ENCODE data around the gene KRT82. TPM values are rescaled to one million over a fixed set of nuclear protein-coding genes. Genes with fewer than 3 reads are reported as not detected.
"Not testable (repeated sequence)": the region's sequence is repeated elsewhere in the genome, so short reads cannot be mapped to it uniquely, and the experiment has no call there.

Gene KRT82
- total and polyA plus RNA-seq, 8 donors, result not detected

DNA sequence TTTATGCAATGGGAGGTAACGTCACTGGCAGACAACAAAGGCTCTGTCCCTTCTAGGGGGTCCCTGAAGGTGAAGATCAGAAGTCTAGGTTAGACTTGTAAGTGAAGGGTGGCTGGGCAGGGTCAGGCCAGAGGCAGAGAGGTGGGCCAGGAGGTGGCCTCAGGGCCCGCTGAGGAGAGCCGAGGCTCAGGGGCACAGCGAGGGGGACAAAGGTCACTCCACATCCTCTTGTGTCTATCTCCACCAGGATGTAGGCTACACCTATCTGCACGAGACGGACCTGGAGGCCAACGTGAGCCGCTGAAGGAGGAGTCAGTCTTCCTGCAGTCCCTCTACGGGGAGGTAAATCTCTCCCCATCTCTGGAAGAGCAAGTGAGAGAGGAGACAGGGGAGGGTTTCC lies 59.1 kb downstream of the KRT82 start:
- H3K36me3 ChIP-seq, result no peaks in the 10 kb centered on the region
- TF ChIP-seq POLR2A (IDR thresholded peaks at IDR 0.05) (no peak), POLR2AphosphoS5 (IDR thresholded peaks at IDR 0.05) (peak in 1 of 3 donors; percentile 17)
- H3K9me3 ChIP-seq, result peaks cover 4 to 11% (median 9%) of the 10 kb centered on the region in 4 donors
- no peaks in the 10 kb centered on the region for H3K27me3 ChIP-seq
- H3K4me3 ChIP-seq, result no peak overlapping the region
- intact Hi-C loops (cut with DNase I; ENCODE audit: low total_unique reads), result no loop called here
- 38 to 59% (median 44%) methylated on average over 9 of the region's 9 CpGs for WGBS, 5 donors
- H3K4me1 ChIP-seq, result peaks cover 47 to 71% (median 50%) of the 10 kb centered on the region in 4 donors
- H3K27ac ChIP-seq, result peak overlapping the region; percentile 54 to 81 (median 74)
- peak; percentile 43 to 76 for DNase-seq

DNA sequence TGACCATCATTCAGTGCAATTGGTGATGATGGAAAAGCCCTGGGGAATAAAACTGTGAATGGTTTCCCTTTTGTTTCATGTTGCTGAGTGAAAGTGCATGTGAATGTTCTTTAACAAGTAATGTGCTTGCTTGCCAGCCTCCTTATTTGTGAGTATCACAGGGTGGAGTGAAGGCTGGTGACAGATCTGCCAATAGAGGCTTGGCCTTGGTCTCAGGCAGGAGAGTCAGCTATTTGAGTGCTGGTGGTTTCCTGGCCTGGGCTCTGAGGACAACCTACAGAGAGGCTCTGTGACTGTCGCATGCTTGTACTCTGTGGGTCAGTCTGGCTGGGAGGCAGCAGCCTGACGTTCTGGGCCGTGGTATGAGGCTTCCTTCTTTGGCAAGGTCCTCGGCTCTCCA lies 59.5 kb downstream of the KRT82 start:
- DNase-seq, result peak; percentile 64
- TF ChIP-seq, protein P1, sequence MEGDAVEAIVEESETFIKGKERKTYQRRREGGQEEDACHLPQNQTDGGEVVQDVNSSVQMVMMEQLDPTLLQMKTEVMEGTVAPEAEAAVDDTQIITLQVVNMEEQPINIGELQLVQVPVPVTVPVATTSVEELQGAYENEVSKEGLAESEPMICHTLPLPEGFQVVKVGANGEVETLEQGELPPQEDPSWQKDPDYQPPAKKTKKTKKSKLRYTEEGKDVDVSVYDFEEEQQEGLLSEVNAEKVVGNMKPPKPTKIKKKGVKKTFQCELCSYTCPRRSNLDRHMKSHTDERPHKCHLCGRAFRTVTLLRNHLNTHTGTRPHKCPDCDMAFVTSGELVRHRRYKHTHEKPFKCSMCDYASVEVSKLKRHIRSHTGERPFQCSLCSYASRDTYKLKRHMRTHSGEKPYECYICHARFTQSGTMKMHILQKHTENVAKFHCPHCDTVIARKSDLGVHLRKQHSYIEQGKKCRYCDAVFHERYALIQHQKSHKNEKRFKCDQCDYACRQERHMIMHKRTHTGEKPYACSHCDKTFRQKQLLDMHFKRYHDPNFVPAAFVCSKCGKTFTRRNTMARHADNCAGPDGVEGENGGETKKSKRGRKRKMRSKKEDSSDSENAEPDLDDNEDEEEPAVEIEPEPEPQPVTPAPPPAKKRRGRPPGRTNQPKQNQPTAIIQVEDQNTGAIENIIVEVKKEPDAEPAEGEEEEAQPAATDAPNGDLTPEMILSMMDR (IDR thresholded peaks at IDR 0.05), result no peak
- peak in 1 of 3 donors; percentile 44 for TF ChIP-seq POLR2AphosphoS5 (IDR thresholded peaks at IDR 0.05)
- no peak overlapping the region for H3K4me3 ChIP-seq
- peaks cover 43 to 67% (median 47%) of the 10 kb centered on the region in 4 donors for H3K4me1 ChIP-seq
- WGBS, 5 donors, result 16 to 43% (median 25%) methylated on average over 3 to 4 of the region's 4 CpGs
- H3K36me3 ChIP-seq, result no peaks in the 10 kb centered on the region
- peaks cover 4 to 11% (median 9%) of the 10 kb centered on the region in 4 donors for H3K9me3 ChIP-seq
- no peaks in the 10 kb centered on the region for H3K27me3 ChIP-seq
- peak overlapping the region; percentile 54 to 81 (median 74) for H3K27ac ChIP-seq
- intact Hi-C loops (cut with DNase I; ENCODE audit: low total_unique reads), result no loop called here

DNA sequence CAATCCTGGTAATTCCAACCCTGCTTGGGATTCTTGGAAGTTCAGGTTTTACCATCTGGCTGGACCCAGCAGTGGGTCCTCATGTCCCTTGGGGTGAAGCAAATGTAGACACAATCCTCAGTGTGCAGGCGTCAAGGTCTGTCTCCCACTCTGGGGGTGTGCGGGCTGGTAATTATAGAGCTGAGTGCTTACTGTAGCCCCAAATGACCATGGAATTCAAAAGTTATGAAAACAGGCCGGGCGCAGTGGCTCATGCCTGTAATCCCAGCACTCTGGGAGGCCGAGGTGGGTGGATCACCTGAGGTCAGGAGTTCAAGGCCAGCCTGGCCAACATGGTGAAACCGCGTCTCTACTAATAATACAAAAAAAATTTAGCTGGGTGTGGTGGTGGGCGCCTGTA lies 61.1 kb downstream of the KRT82 start:
- H3K9me3 ChIP-seq, result peaks cover 4 to 11% (median 9%) of the 10 kb centered on the region in 4 donors
- intact Hi-C loops (cut with DNase I; ENCODE audit: low total_unique reads); H3K36me3 ChIP-seq; H3K4me3 ChIP-seq; DNase-seq; H3K27me3 ChIP-seq: not testable (repeated sequence)
- peaks cover 29 to 55% (median 39%) of the 10 kb centered on the region in 4 donors for H3K4me1 ChIP-seq
- WGBS, 5 donors, result 72 to 83% (median 77%) methylated on average over 8 of the region's 8 CpGs
- H3K27ac ChIP-seq, result peak overlapping the region in 1 of 5 donors; percentile 81

DNA sequence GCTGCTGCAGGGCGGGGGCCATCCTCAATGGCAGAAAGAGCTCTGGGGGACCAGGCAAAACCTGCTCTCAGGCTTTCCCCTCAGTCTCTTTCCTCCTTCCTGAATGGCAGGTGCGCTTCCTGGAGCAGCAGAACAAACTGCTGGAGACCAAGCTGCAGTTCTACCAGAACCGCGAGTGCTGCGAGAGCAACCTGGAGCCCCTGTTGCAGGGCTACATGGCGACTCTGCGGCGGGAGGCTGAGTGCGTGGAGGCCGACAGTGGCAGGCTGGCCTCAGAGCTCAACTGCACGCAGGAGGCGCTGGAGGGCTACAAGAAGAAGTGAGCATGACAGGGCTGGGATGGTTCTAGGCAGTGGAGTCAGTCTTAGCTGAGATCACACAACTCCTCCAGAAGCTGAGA lies 62.0 kb downstream of the KRT82 start:
- intact Hi-C loops (cut with DNase I; ENCODE audit: low total_unique reads), result no loop called here
- peaks cover 4 to 11% (median 9%) of the 10 kb centered on the region in 4 donors for H3K9me3 ChIP-seq
- H3K4me1 ChIP-seq, result peaks cover 21 to 46% (median 34%) of the 10 kb centered on the region in 4 donors
- no peak overlapping the region for H3K27ac ChIP-seq
- H3K27me3 ChIP-seq, result no peaks in the 10 kb centered on the region
- 93 to 97% (median 94%) methylated on average over 10 to 12 of the region's 12 CpGs for whole genome bisulfite sequencing, 5 donors
- H3K4me3 ChIP-seq, result no peak overlapping the region
- TF ChIP-seq POLR2AphosphoS5 (IDR thresholded peaks at IDR 0.05), result no peak
- no peak for TF ChIP-seq POLR2A (IDR thresholded peaks at IDR 0.05)
- TF ChIP-seq, protein P1 (IDR thresholded peaks at IDR 0.05), result no peak
- no peak for TF ChIP-seq EP300 (IDR thresholded peaks at IDR 0.05)
- H3K36me3 ChIP-seq, result no peaks in the 10 kb centered on the region
- peak in 1 of 2 donors; percentile 20 for DNase-seq

Other genes with a start within 250 kb of the KRT82 start
- under 1 TPM in 3 of 5 donors, not detected in 2; 0.29 to 0.45 (median 0.37) TPM for gene KRT80, start 214.3 kb downstream of the KRT82 start, total RNA-seq
- gene KRT80, start 214.3 kb downstream of the KRT82 start, polyA plus RNA-seq, result 1 to 10 TPM in 2 of 3 donors, not detected in 1; 3.1 to 3.7 TPM
- gene KRT7, start 173.1 kb downstream of the KRT82 start, total RNA-seq, result 100 to 1,000 TPM in 1 of 5 donors, 10 to 100 TPM in 2, not detected in 2; 47.0 to 186 (median 95.8) TPM
- 100 to 1,000 TPM in 2 of 3 donors, 1 to 10 TPM in 1; 6.4 to 214 (median 138) TPM for gene KRT7, start 173.1 kb downstream of the KRT82 start, polyA plus RNA-seq
- gene KRT86, start 131.7 kb downstream of the KRT82 start, total RNA-seq, result not detected
- not detected for gene KRT86, start 131.7 kb downstream of the KRT82 start, polyA plus RNA-seq
- not detected for gene KRT81, start 114.8 kb downstream of the KRT82 start, total RNA-seq
- gene KRT81, start 114.8 kb downstream of the KRT82 start, polyA plus RNA-seq, result under 1 TPM in 1 of 3 donors, not detected in 2; 0.15 TPM
- gene KRT83, start 84.9 kb downstream of the KRT82 start, total RNA-seq, result not detected
- not detected for gene KRT83, start 84.9 kb downstream of the KRT82 start, polyA plus RNA-seq
- not detected for gene KRT85, start 38.9 kb downstream of the KRT82 start, total RNA-seq
- gene KRT85, start 38.9 kb downstream of the KRT82 start, polyA plus RNA-seq, result not detected
- gene KRT84, start 20.7 kb downstream of the KRT82 start, total RNA-seq, result not detected
- not detected for gene KRT84, start 20.7 kb downstream of the KRT82 start, polyA plus RNA-seq
- not detected for gene KRT75, start 28.0 kb upstream of the KRT82 start, total RNA-seq
- not detected for gene KRT75, start 28.0 kb upstream of the KRT82 start, polyA plus RNA-seq
- under 1 TPM in 1 of 5 donors, not detected in 4; 0.55 TPM for gene KRT6B, start 45.8 kb upstream of the KRT82 start, total RNA-seq
- gene KRT6B, start 45.8 kb upstream of the KRT82 start, polyA plus RNA-seq, result 1 to 10 TPM in 1 of 3 donors, under 1 TPM in 1, not detected in 1; 0.46 to 9.2 TPM
- under 1 TPM in 1 of 5 donors, not detected in 4; 0.43 TPM for gene KRT6C, start 67.5 kb upstream of the KRT82 start, total RNA-seq
- 10 to 100 TPM in 1 of 3 donors, under 1 TPM in 1, not detected in 1; 0.31 to 12.4 TPM for gene KRT6C, start 67.5 kb upstream of the KRT82 start, polyA plus RNA-seq
- 10 to 100 TPM in 3 of 5 donors, under 1 TPM in 1, not detected in 1; 0.89 to 83.3 (median 34.3) TPM for gene KRT6A, start 86.9 kb upstream of the KRT82 start, total RNA-seq
- 100 to 1,000 TPM in 1 of 3 donors, 1 to 10 TPM in 2; 1.5 to 260 (median 9.8) TPM for gene KRT6A, start 86.9 kb upstream of the KRT82 start, polyA plus RNA-seq
- gene KRT5, start 114.1 kb upstream of the KRT82 start, total RNA-seq, result 1 to 10 TPM in 1 of 5 donors, under 1 TPM in 1, not detected in 3; 0.89 to 9.0 TPM
- 1,000 to 10,000 TPM in 1 of 3 donors, 10 to 100 TPM in 1, not detected in 1; 10.2 to 2,165 TPM for gene KRT5, start 114.1 kb upstream of the KRT82 start, polyA plus RNA-seq
- gene KRT71, start 146.8 kb upstream of the KRT82 start, total RNA-seq, result not detected
- gene KRT71, start 146.8 kb upstream of the KRT82 start, polyA plus RNA-seq, result not detected
- gene KRT74, start 167.5 kb upstream of the KRT82 start, total RNA-seq, result not detected
- under 1 TPM in 1 of 3 donors, not detected in 2; 0.08 TPM for gene KRT74, start 167.5 kb upstream of the KRT82 start, polyA plus RNA-seq
- not detected for gene KRT72, start 195.1 kb upstream of the KRT82 start, total RNA-seq
- not detected for gene KRT72, start 195.1 kb upstream of the KRT82 start, polyA plus RNA-seq
- gene KRT73, start 212.2 kb upstream of the KRT82 start, total RNA-seq, result not detected
- not detected for gene KRT73, start 212.2 kb upstream of the KRT82 start, polyA plus RNA-seq
- not detected for gene KRT2, start 245.9 kb upstream of the KRT82 start, total RNA-seq
- not detected for gene KRT2, start 245.9 kb upstream of the KRT82 start, polyA plus RNA-seq

All from stomach (tissue), 9 donors.